HG03457 (cell line): ENCODE data around the gene CNN1.

ENCODE experiments used
- ATAC-seq: cut with Tn5 transposase; IDR thresholded peaks from one replicate; pipeline ENCODE4 v1.9.1; 2021; ENCODE audit warnings: moderate number of reproducible peaks; ENCODE audit not compliant: unreplicated experiment

Gene CNN1

DNA sequence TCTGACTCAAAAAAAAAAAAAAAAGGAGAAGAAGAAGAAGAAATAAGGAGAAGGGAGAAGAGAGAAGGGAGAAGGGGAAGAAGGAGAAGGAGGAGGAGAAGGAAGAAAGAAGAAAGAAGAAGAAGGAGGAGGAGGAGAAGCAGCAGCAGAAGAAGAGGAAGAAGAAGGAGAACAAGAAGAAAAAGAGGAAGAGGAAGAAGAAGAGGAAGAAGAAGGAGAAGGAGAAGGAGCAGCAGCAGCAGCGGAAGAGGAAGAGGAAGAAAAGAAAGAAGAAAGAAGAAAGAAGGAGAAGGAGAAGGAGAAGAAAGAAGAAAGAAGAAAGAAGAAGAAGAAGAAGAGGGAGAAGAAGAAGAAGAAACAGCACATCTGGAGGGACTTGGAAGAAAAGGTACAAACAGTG is 4.1 kb upstream of the CNN1 start:
- no peak for ATAC-seq

DNA sequence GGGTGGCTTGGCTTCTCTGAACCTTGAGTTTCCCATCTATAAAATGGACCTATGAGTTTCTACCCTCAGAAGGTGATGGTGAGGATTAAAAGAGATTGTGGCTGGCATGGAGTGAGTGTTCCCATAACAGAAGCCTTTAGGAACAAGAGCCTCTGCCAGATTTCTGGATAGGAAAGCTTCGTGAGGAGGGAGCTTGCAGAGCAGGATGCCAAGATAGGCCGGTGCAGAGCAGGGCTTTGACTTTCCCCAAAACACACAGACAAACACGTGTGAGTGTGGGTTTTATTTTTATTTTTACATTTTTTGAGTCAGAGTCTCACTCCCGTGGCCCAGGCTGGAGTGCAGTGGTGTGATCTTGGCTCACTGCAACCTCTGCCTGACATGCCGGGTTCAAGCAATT is 3.7 kb upstream of the CNN1 start:
- no peak for ATAC-seq

DNA sequence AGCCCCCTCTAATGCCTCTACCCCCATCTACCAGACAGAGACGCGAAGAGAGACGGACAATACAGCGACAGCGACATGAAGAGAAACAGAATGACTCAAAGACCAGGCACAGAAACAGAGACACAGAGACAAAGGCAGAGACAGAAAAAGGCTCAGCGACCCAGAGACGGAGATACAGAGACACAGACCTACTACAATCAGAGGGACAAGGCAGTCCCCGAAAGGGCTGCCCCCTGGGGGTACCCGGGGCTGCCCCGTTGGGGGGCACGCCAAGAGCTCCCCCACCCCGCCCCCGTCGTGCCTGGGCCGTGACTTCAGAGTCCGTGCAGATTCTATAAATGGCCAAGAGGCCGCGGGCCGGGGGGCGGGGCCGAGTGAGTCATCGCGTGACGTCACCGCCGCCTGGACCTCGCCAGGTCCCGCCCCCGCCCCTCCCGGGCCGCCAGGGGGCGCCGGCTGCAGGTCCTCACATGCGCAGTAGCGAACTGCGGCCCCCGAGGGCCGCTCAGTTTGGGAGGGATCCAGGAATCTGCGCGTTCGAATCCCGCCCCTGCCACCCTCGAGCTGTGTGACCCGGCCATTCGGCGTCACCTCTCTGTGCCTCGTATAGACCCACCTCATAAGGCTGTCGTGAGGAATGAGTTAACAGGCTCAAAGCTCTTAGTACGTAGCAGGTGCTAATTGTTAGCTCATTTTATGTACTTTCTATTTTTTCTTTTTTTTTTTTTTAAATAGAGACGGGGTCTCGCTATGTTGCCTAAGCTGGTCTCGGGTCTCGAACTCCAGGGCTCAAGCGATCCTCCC is 2.7 kb upstream of the CNN1 start:
- no peak for ATAC-seq

DNA sequence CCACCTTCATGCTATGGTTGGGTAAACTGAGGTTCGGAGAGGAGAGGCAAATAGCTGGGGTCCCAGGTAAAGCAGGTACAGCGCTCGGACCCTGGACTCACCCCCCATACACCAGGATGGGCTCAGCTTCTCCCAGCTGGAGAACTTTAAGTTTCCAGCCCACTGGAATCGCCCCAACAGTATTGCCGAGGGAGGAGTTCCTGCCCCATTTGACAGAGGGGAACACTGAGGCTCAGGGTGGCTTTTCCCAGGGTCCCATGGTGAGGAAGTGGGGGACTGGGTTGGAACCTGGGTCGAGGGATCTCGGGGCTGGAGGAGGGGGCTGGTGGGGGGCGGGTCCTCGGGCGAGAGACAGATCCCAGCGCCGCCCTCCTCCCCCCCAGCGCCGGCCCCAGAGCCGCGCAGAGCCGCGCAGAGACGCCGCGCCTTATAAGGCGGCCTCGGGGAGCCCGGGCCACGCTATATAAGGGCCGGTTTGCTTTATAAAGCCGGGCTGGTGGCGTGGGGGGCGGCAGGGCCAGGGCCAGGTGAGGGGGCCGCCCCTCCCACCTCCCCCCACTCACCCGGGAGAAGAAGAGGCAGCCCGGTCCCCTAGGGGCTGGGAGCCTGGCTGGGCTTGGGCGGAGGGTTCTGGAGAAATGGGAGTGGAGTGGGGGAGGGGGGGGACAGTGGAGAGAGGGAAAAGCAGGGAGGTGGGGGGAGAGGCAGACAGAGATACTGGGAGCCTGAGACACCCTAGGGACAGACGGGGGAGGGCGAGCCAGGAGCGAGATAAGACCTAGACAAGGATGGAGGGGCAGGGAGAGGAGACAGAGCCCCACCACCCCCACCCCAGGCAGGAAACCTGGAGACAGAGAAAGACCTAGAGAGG is 1.1 kb downstream of the CNN1 start:
- no peak for ATAC-seq

DNA sequence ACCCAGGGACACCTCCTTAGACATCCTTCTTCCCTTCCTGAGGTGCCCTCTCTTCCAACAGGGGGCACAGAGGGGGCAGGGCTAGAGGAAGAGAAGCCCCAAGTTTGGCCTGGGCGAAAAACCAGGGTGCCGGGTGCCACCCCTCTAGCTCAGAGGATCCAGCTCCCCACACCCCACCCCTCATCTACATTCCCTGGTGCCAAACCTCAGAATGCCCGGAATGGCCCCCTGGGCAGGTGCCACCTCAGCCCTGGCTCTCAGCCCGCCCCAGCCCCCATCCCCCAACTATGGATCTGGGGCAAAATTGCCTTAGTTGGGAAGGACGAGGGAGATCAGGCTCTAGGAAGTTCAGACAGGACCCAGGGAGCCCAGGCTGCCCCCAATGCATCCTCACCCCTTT is 2.0 kb downstream of the CNN1 start:
- ATAC-seq, result no peak

DNA sequence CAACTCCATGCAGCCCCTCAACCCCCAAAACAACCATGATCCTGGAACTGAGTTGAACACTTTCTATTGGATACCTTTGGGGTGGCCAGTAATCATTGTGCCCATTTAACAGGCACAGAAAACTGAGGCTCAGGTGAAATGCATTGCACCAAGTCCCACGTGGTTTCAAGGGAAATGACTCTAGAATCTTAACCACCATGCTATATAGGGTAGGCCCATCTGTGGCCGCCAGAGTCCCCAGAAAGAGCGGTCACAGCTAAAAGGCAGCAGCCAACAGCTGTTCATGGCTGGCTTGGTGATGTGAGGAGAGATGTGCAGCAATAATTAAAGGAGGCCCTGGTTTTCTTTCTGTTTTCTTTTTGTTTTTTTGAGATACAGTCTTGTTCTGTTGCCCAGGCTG is 2.6 kb downstream of the CNN1 start:
- no peak for ATAC-seq

DNA sequence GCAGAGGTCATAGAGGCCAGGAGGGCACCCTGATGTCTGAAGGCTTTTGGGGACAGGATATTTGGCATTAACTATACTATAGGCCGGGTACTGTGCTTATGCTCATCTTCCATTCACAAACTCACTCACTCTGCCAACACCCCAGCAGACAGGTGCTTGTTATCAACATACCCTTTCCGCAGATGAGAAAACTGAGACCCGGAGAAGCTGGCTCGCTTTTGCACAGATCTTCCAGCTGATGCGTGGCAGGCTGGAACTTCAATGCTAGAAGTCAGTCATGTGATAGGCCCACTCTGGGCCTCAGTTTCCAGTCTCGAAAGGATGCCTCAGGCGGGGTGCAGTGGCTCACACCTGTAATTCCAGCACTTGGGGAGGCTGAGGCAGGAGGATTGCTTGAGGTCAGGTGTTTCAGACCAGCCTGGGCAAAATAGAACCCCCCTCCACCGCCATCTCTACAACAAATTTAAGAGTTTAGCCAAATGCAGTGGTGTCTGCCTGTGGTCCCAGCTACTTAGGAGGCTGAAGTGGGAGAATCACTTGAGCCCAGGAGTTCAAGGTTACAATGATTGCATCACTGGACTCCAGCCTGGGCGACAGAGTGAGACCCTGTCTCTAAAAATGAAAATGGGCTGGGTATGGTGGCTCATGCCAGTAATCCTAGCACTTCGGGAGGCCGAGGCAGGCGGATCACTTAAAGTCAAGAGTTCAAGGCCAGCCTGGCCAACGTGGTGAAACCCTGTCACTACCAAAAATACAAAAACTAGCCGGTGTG is 9.5 kb downstream of the CNN1 start:
- ATAC-seq, result no peak

DNA sequence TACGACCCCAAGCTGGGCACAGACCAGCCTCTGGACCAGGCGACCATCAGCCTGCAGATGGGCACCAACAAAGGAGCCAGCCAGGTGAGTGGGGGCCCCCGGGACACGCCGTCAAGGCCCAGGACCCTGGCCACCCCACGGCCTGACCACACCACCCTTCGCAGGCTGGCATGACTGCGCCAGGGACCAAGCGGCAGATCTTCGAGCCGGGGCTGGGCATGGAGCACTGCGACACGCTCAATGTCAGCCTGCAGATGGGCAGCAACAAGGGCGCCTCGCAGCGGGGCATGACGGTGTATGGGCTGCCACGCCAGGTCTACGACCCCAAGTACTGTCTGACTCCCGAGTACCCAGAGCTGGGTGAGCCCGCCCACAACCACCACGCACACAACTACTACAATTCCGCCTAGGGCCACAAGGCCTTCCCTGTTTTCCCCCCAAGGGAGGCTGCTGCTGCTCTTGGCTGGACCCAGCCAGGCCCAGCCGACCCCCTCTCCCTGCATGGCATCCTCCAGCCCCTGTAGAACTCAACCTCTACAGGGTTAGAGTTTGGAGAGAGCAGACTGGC is 10.8 kb downstream of the CNN1 start:
- no peak for ATAC-seq

DNA sequence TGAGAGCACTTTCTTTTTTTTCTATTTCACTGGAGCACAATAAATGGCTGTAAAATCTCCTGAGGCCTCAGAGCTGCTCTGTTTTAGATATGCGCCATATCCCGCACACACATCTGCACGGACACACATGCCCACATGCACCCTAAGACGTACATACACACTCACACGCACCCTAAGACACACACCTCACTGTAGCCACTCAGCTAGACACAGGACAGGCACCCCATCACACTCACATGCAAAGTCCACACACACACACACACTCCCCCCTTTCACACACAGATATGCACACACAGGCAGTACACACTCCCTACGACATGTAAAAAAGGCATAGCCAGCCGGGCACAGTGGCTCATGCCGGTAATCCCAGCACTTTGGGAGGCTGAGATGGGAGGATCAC is 11.6 kb downstream of the CNN1 start:
- no peak for ATAC-seq

DNA sequence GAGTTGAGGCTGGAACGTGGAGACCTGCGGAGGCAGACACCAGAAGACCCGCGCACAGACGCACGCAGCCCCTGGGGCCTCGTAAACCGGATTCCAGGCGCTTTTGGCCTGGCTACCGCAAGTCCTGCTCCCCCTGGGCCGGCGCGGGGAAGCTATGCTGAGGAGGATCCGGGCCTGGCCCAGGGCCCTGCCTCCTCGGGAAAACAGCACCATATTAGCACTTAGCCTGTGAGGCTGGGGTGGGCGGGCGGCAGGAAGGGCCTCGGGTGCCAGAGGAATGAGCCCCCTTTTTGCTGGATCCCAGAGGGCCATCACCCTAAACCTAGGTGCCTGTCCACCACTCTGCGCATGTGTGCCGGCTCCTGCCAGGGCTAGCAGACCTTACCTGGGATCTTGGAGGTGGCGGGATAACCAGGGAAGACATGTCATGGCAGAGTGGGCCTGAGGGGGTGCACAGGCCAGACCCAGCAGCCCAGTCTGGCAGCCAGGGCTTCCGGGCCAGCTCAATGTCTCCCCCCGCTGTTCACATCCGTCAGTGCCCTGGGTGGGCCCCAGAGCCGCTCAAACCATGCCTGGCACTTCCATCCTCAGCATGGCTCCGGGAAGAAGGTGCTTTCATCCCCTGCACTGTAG is 13.1 kb downstream of the CNN1 start:
- no peak for ATAC-seq

DNA sequence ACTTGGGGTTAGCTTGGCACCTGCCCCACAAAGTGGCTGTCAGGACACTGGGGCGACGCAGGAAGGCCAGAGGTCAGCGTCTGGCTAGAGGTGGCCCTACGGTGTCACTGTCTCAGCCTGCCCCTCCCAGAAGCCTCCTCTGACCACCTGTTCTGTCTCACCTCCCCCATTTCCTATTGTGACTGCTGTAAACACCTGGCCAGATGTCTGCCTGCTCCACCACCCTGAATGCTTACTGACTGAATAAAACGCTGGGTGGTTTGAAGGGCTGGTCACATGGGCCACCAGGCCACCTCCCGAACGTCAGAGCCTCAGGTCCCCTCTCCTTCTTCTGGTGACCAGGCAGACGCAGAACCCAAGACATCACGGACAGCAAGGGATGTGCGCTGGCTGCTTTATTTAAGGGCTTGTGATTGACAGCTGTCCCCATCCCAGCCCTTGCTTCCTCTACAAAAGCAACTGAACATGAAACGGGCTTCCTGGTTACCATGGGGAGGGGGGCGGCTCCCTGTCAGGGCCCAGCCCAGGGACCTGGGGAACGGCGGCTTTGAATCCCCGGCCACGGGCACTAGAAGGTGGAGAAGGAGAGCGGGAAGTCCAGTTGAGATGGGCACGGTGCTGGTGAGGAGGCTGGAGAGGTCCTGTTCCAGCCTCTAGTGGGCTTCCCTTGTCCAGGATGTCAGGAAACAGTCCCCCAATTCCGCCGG is 14.2 kb downstream of the CNN1 start:
- no peak for ATAC-seq

DNA sequence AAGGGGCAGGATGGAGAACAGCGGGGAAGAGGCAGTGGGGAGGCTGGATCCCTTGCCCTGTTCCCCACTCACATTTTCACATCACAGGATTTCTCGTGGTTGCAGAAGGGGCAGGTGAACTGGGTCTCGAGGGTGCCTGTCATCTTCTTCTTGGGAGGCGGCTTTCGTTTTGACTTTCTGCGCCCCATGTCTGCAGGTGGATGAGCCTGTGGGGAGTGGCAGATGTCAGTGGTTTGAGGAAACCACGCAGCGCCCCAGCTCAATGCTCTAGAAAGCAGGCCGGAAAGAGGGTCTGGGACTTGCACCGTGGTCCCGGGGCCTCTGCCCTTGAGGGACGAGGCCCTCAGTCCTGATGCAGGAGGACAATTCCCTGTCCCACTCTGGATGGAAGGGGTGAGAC is 15.5 kb downstream of the CNN1 start:
- ATAC-seq, result no peak

DNA sequence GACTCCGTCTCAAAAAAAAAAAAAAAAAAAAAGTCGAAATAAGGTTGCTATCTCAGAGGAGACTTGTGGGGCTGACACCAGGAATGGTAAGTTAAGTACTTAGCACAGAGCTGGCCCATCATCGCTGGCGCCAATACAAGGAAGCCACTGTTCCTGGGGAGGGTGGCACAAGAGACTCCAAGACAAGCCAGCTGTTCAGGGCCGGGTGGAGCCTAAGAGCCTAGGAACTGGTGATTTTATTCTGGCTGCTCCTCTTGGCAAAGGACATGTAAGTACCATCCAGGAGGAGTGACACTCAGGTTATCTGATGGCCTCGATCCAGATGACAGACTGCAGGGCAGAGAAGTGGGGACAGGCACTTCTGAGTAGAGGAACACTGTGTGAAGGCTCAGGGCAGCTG is 16.6 kb downstream of the CNN1 start:
- ATAC-seq, result no peak

DNA sequence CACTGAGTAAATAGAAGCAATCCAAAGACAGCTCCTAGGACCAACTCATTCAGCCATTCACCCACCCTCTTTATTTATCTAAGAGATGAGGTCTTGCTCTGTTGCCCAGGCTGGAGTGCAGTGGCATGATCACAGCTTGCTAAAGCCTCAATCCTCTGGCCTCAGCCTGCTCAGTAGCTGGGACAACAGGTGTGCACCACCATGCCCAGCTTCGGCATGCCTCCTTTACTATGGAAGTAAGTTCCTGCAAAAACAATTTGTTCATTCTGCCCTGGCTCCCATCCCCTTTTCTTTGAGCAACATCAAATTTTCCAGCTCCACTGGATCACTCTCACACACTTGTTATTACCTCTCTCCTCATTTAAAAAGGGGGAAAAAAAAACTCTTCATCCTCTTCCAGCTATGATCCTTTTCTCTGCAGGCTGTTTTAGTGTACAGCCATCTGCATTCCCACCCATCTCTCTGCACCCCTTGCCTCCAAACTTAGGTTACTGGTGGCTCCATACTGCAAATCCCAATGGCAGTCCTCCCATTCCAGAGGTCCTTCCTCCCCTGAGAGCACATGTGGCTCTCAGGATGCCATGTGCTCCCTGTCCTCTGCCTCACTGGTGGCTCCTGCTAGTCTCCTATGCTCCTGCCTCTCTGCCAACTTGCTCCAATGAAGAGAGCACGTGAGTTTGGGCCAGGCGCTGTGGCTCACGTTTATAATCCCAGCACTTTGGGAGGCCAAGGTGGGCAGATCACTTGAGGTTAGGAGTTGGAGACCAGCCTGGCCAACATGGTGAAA is 18.2 kb downstream of the CNN1 start:
- no peak for ATAC-seq

DNA sequence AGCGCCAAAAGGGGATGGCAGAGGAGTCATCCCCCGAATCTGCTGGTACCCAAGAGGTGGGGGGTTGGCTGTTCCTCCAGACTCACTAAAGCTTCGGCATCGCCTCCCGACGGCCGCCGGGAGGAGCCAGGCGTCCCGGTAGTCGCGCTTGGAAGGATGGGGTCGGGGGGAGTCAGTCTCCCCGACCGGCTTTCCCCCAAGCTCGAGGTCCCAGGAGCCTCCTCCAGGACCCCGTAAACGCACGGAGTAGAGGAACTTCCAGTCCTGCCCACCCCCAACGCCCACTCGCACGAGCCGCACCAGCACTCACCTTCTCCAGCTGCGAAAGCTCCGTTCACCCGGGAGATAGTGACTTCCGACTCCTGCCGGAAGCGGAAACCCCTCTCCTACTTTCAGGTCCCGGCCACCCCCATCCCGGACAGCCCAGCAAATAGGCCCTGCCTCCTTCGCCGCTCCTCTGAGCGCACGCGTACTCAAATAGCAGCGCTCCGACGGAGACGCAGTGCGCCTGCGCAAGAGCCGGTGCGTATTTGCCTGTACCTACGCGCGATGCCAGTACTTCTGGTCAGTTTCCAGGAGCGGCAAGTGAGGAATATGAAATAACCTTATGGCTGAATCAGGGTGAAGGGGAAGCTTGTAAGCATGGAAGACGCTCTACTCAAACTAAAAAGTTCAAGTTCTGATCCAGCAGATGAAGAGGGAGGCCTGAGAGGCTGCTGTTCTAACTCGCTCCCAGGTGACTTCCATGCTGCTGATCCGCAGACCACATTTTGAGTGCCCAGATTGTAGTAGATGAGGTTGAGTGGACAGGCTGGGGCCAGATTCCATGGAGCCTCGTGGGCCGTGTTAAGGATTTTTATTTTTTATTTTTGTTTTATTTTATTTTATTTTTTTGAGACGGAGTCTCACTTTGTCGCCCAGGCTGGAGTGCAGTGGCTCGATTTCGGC is 20.5 kb downstream of the CNN1 start, which contains the start of gene ELOF1:
Gene ELOF1, minus strand, starts transcription at position 350 of the 948 bp plus-strand sequence. CDS start 4,883 bp downstream, outside the sequence.
- ATAC-seq, result peak; percentile 51

DNA sequence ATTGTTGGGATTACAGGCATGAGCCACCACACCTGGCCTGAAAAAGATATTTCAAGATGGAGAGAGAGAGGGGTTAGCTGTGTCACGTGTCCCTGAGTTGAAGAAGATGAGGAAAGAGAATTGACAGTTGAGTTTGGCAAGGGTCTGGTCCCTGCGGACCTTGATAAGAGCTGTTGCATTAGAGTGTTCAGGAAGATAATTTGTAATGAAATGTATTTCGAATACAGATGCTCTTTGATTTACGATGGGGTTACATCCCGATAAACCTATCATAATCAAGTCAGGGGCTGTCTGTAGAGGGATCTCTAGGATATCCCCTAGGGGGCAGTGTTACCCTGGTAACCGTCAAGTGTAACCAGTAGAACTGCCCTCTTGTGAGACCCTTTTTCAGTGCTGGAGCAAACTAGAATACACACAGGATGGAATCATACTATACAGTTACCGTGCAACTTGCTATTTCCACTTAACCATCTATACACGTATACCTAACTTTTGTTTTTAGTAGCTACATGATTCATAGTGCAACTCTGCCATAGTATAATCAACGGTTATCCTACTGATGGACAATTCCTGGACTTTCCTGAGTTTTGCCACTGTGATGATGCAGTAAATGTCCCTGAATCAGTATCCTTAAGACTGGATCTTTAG is 21.9 kb downstream of the CNN1 start:
- ATAC-seq, result no peak

DNA sequence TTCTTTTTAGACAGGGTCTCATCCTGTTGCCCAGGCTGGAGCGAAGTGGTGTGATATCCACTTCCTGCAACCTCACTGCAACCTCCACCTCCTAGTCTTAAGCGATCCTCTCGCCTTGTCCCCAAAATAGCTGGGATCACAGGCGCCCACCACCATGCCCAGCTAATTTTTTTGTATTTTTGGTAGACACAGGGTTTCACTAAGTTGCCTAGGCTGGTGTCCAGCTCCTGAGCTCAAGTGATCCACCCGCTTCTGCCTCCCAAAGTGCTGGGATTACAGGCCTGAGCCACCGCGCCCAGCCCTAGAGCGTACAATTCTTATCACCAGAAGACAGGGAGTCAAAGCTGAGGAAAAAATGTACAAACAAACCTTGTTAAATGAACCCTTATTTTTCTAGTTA is 24.9 kb downstream of the CNN1 start:
- ATAC-seq, result no peak
